GM18858 (cell line): Measurements from ENCODE around the gene CHCHD6.
A peak's percentile ranks its signal among the peaks of the same experiment; 100 is the strongest.

ENCODE experiments used
- ATAC-seq: cut with Tn5 transposase; IDR thresholded peaks from one replicate; pipeline ENCODE4 v1.9.1; 2021; ENCODE audit not compliant: unreplicated experiment

Gene CHCHD6

GRCh38 chr3:126891141-126891540 is 187.1 kb downstream of the CHCHD6 start:
- ATAC-seq: no peak

GRCh38 chr3:126891791-126892190 is 187.8 kb downstream of the CHCHD6 start:
- ATAC-seq: no peak

- ATAC-seq: no peak
Observed at GRCh38 chr3:126893651-126894050, 189.6 kb downstream of the CHCHD6 start.

- ATAC-seq: no peak
Observed at GRCh38 chr3:126894475-126894874, 190.4 kb downstream of the CHCHD6 start.

GRCh38 chr3:126895178-126896066 is 191.4 kb downstream of the CHCHD6 start:
- no peak for ATAC-seq

GRCh38 chr3:126896067-126896441 is 192.0 kb downstream of the CHCHD6 start:
- no peak for ATAC-seq

- ATAC-seq: no peak
Observed at GRCh38 chr3:126896968-126897367, 192.9 kb downstream of the CHCHD6 start.

- no peak for ATAC-seq
Observed at GRCh38 chr3:126897943-126898342, 193.9 kb downstream of the CHCHD6 start.

GRCh38 chr3:126900859-126901540 is 197.0 kb downstream of the CHCHD6 start:
- ATAC-seq: no peak

GRCh38 chr3:126901631-126902030 is 197.6 kb downstream of the CHCHD6 start:
- no peak for ATAC-seq

GRCh38 chr3:126903521-126903920 is 199.5 kb downstream of the CHCHD6 start:
- no peak for ATAC-seq

GRCh38 chr3:126907557-126907956 is 203.5 kb downstream of the CHCHD6 start:
- no peak for ATAC-seq

GRCh38 chr3:126908752-126909275 is 204.8 kb downstream of the CHCHD6 start:
- no peak for ATAC-seq

- no peak for ATAC-seq
Observed at GRCh38 chr3:126910231-126910630, 206.2 kb downstream of the CHCHD6 start.

GRCh38 chr3:126911162-126912026 is 207.4 kb downstream of the CHCHD6 start:
- ATAC-seq: peak; percentile 84

GRCh38 chr3:126912027-126912422 is 208.0 kb downstream of the CHCHD6 start:
- no peak for ATAC-seq

- ATAC-seq: no peak
Observed at GRCh38 chr3:126912491-126913195, 208.6 kb downstream of the CHCHD6 start.

GRCh38 chr3:126913524-126913923 is 209.5 kb downstream of the CHCHD6 start:
- no peak for ATAC-seq

GRCh38 chr3:126914226-126914625 is 210.2 kb downstream of the CHCHD6 start:
- ATAC-seq: no peak

GRCh38 chr3:126915015-126915414 is 211.0 kb downstream of the CHCHD6 start:
- ATAC-seq: no peak
